ELF-1 (cell line): Measurements from ENCODE around the gene SGSM2.

Experiments
- DNase-seq: peaks from one replicate; pipeline ENCODE4 v3.0.0-alpha.2; 2016; ENCODE audit warnings: low read depth, low spot score

Gene SGSM2

GRCh38 chr17:2385240-2386210, 48.2 kb downstream of the SGSM2 start:
- peak; percentile 53 for DNase-seq

GRCh38 chr17:2386400-2387085, 49.2 kb downstream of the SGSM2 start:
- DNase-seq, result no peak

- no peak for DNase-seq
Observed at GRCh38 chr17:2387086-2388019, 50.1 kb downstream of the SGSM2 start.

DNA sequence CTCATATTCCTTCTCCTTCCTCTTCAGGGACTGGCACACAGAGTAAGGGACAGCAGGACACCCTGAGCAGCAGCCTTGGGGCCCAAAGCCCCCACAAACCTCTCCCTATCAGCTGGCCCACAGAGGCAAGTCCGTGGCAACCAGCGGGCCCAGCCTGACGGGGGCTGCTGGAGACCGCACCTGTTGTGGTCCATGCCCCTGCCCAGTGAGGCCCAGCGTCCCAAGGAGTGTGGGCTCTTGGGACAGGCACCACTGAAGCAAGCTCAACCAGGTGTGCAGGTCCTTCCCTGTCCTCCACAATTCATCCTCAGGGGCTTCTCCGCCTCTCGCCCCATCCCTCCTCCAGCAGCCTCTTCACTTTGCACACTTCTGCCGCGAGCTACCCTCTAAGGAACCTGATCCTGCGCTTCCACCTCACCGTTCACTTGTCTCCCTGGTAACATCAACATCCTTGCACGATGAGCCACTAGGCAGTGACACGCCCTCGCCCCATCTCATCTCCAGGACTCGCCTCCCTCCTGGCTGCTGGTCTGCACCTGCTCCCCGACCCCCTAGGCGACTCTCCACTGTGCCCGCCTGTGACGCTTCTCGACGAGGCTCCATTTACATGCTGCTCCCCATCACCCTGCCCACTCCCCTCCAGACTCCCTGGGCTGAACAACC, 50.9 kb downstream of the SGSM2 start:
- DNase-seq, result no peak

DNA sequence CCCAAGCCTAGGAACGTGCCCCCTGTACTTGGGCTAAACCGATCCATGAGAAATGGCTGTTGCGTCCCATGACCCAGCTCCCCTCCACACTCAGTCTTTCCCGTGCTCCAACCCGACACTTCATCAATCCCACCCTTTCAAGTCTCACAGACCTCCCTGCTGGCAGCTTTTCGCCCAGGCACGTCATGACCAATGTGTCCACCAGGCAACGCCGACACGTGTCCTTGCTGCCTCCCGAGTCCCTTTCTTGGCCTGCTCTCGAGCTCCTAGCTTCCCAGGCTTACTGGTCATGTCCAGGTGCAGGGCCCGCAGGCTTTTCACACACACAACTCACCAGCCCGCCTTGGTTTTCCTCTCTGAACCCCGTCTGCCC, 51.4 kb downstream of the SGSM2 start:
- peak; percentile 45 for DNase-seq

DNA sequence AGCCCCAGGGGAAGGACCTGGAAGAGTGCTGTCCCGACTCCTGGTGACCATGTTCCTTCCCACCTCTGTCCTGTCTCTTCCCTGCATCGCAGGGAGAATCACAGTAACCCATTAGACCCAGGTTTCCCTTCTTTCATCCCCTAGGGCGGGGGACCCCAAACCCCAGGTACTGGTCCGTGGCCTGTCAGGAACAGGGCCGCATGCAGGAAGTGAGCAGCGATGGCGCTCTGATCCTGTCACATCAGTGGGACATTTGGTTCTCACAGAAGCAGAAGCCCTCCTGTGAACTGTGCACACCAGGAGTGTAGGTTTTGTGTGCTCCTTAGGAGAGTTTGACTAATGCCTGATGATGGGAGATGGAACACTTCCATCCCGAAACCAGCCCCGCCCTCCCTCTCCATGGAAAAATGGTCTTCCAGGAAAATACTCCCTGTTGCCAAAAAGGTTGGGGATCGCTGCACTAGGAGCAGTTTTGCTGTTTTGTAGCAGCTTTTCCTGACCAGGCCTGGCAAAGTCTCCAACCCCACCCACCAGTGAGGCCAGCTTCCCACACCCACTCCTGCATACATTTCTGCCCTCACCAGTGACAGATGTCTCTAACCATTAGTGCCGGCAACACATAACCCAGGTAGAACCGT, 53.0 kb downstream of the SGSM2 start:
- DNase-seq, result no peak

DNA sequence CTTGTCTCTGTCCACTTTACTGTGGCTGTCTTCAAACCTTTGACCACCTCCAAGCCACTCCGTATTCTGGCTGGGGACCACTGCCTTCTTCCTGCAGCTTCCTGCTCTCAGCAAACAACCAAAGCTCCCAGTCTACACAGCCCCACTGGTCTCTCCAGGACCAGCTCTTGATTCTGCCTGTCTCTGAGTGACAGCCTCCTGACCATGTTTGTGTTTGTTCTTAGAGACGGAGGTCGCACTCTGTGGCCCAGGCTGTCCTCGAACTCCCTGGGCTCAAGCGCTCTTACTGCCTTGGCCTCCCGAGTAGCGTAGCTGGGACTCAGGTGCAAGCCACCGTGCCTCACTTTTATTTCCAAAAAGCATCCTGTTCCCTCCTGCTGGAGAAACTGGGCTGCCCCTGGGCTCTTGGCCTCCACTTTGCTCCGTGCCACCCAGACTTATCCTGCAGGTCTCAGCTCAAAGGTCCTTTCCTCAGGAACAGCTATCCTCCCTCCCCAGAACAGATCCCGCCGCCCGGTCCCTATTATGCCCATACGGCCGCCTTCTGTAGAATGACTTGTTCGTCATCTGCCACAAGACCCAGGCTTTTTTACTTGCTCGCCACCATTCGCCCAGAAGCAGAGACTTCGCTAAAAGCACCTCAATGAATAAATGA, 54.4 kb downstream of the SGSM2 start:
- DNase-seq, result no peak

- peak; percentile 96 for DNase-seq
Observed at GRCh38 chr17:2392252-2393173, 55.2 kb downstream of the SGSM2 start.

DNA sequence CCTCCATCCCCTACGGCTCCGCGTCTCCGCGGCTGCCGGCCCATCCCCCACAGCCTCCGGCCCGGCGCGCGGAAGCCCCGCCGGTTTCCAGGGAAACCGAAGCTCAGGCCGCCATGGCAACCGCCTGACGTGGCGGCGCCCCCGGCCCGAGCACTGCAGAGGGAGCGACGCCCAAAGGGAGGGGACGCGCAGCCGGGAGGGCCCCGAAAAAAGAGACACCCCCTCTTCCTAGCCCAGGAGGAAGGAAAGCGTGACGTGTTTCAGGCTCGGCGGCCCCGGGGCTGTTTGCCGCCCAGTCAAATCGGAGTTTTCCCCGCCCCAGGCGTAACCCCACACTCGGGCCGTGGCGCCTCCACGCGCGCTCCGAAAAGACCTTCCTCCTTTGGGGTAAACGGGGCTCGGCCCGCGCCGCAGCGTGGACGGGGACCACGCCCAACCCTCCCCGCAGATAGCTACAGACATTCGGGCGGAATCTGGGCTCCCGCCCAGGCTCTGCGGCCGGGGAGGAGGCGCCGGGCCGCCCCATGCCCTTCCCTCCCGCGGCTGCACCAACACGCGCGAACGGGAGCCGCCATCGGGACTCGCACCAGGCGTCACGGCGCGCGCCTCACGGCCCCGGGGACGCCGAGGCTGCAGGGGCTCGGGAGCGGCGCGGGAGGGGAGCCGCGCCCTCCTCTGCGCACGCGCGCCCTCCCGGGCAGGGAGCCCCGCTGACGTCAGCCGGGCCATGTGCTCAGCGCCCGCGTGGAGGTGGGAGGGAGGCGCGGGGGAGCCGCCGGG, 56.1 kb downstream of the SGSM2 start:
- DNase-seq, result peak; percentile 83

- peak; percentile 33 for DNase-seq
Observed at GRCh38 chr17:2393954-2394749, 56.9 kb downstream of the SGSM2 start.

GRCh38 chr17:2394775-2395201, 57.5 kb downstream of the SGSM2 start:
- DNase-seq, result no peak

GRCh38 chr17:2395258-2396181, 58.2 kb downstream of the SGSM2 start:
- DNase-seq, result peak; percentile 54

GRCh38 chr17:2396192-2396567, 58.9 kb downstream of the SGSM2 start:
- no peak for DNase-seq

DNA sequence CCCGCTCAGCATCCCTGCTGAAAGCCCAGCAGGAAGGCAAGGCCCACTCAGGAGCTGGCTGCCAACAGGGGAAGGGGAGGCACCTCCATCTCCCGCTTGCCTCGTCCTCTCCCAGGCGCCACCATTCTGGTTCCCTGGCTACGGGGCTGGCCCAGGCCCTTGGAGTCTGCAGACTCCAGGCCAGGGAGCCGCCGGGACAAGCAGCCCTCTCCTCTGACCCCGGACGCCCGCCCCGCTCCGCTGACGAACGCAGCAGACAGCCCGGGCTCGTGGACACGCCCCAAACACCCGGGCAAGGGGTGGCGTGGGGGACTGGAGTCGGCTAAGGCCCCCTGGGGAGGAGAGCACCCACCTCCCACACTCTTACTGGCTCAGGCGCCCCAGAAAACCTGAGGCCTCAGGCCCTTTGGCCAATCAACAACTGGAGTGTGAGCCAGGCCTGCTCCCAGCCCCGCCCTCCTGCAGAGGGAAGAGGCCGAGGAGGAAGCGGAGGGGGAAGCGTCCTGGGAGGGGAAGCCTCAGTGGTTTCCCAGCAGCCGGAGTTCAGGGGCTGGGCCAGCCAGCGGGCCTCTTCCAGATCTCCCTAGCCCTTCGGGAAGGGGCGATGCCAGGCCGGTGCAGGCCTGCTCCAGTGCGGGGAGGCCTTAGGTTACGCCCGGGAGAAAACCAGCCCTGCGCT, 59.4 kb downstream of the SGSM2 start:
- peak; percentile 97 for DNase-seq

DNA sequence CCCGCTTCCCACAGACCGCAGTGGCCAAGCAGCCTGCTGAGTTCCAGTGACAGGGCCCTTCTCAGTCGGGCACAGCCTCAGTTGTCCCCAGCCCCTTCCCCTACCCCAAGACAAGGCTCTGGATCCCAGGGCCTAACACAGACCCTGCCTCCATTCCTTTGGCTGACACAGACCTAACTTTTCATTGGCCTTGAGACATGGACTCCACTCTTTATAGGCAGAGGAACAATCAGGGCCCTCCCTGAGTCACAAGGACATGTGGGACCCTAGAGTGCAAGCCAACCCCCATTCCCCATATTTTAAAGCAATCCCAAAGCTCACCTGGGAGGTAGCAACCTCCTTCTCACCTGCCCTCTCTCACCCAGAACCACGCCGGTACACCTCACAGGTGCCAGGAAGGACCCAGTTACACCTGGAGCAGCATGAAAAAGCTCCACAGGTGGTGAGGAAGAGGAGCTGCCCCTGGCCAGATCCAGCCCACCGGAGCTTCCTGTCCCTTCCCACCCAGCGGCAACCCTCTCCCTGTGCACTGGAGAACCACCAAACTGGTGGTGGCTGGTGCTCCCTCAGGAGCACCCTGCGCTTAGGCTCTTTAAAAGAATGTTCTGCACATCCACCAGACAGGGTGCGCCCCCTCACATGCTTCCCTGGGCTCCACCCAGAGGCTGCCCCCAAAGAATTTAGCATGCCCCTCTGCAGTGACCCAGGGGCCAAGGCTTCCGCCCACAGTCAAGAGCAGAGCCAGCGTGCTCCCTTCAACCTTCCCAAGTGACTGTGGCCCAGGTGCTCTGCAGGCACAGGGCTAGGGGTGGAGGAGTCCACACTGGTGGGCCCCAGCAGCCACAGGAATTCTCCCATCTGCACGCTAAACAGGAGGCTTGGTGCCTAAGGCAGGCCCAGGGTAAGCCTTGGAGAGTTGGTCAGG, 60.2 kb downstream of the SGSM2 start:
- no peak for DNase-seq
